ENCODE measurements around the gene TH. TPM values are rescaled to one million over a fixed set of nuclear protein-coding genes. Genes with fewer than 3 reads are reported as not detected.

TH gene
- 3.6 and 10.9 TPM in 2 replicates for polyA plus RNA-seq
- polyA minus RNA-seq, result 2.1 and 3.9 TPM in 2 replicates

DNA sequence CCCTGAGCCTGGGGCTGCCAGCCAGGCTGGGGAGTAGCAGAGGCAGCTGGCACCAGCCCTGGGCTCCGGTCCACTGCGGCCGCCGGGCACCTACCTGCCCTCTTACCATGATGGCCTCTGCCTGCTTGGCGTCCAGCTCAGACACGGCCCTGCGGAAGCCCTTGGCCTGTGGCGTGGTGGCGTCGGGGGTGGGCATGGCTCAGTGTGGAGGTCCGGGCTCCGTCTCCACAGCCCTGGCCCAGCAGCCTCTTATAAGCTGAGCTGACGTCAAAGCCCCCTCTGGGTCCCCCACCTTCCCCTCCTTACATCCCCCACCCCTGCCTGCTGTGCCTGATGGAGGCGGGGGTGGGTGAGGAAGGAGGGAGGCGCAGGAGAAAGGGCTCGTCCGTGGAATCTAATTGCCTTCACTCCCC is at the start of gene TH:
Gene TH (minus strand): TSS at position 225 of the 413 bp plus-strand sequence. CDS start 29 bp downstream, at position 196.
- Histone ChIP-seq H3K36me3 (ENCODE audit: insufficient read depth, low read length) (no peaks in the 10 kb centered on the region), H3K9me2 (ENCODE audit: insufficient read depth, low read length) (no peaks in the 10 kb centered on the region), H3K9me3 (ENCODE audit: low read length) (no peaks in the 10 kb centered on the region), H3K79me2 (replicated peaks; ENCODE audit: insufficient read depth, low read length) (no peaks in the 10 kb centered on the region), H4K20me1 (ENCODE audit: insufficient read depth) (no peaks in the 10 kb centered on the region), H2AFZ (ENCODE audit: low read depth, low read length) (no peak within 1 kb of the TSS), H3K27me3 (ENCODE audit: insufficient read depth, low read depth, low read length) (no peaks in the 10 kb centered on the region), H3K27ac (ENCODE audit: low read length) (no peak within 1 kb of the TSS), H3F3A (ENCODE audit: insufficient read depth, low read length, poor library complexity, severe bottlenecking) (no peaks in the 10 kb centered on the region), H3K4me3 (ENCODE audit: low read length) (no peak within 1 kb of the TSS), H3K4me2 (ENCODE audit: low read length) (no peak within 1 kb of the TSS), H3K9ac (ENCODE audit: low read length) (peak within 1 kb of the TSS; percentile 44)
- TF ChIP-seq MXI1 (conservative IDR thresholded peaks at IDR 0.05; ENCODE audit: poor library complexity, severe bottlenecking) (no peak), SMC3 (conservative IDR thresholded peaks at IDR 0.05; ENCODE audit: poor library complexity) (no peak)

DNA sequence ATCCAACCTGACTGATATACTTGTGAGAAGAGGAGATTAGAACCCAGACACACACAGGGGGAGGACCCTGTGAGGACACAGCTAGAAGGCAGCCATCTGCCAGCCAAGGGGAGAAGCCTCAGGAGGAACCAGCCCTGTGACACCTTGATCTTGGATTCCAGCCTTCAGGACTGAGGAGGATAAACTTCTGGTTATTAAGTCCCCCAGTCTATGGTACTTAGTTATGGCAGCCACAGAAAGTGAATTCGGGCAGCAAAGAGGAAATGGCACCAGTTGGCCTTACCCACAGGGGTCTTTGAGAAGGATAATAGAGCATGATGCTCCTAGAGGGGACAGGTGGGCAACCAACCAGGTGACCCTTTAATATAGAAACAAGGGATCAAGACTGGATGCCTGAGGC is 49.4 kb upstream of the TH start:
- Histone ChIP-seq H3F3A (ENCODE audit: insufficient read depth, low read length, poor library complexity, severe bottlenecking) (no peaks in the 10 kb centered on the region), H2AFZ (ENCODE audit: low read depth, low read length) (no peak overlapping the region), H3K27ac (ENCODE audit: low read length) (no peak overlapping the region), H3K9ac (ENCODE audit: low read length) (no peak overlapping the region), H3K36me3 (ENCODE audit: insufficient read depth, low read length) (no peaks in the 10 kb centered on the region), H3K4me2 (ENCODE audit: low read length) (no peak overlapping the region), H3K9me2 (ENCODE audit: insufficient read depth, low read length) (no peaks in the 10 kb centered on the region), H3K27me3 (ENCODE audit: insufficient read depth, low read depth, low read length) (no peaks in the 10 kb centered on the region), H3K4me3 (ENCODE audit: low read length) (no peak overlapping the region), H4K20me1 (ENCODE audit: insufficient read depth) (no peaks in the 10 kb centered on the region), H3K79me2 (replicated peaks; ENCODE audit: insufficient read depth, low read length) (no peaks in the 10 kb centered on the region), H3K9me3 (ENCODE audit: low read length) (peaks cover 4% of the 10 kb centered on the region)
- TF ChIP-seq CTCF (IDR thresholded peaks at IDR 0.05; ENCODE audit: poor library complexity, severe bottlenecking) (no peak), SMC3 (conservative IDR thresholded peaks at IDR 0.05; ENCODE audit: poor library complexity) (no peak), EP300 (conservative IDR thresholded peaks at IDR 0.05; ENCODE audit: poor library complexity, severe bottlenecking) (no peak), RAD21 (conservative IDR thresholded peaks at IDR 0.05) (no peak), EZH2 (IDR thresholded peaks at IDR 0.05; ENCODE audit: borderline replicate concordance, insufficient read depth, low read length, poor library complexity, severe bottlenecking) (no peak), MXI1 (conservative IDR thresholded peaks at IDR 0.05; ENCODE audit: poor library complexity, severe bottlenecking) (no peak), TAF1 (IDR thresholded peaks at IDR 0.05; ENCODE audit: low read depth) (no peak), REST (IDR thresholded peaks at IDR 0.05; ENCODE audit: borderline replicate concordance) (no peak), POLR2AphosphoS5 (IDR thresholded peaks at IDR 0.05) (no peak)
